SU-DHL-6 (cell line): ENCODE results near the gene DENND1C.

Experiments
- H2AFZ ChIP-seq: fragments of 200-600 bp; sonication (generic); 2 replicates; pipeline ENCODE4 v1.6.1; 2014; ENCODE audit warnings: low read depth, mild to moderate bottlenecking, moderate library complexity, mixed read lengths, antibody characterized with exemption, low read length; ENCODE audit not compliant: severe bottlenecking
- H3F3A ChIP-seq: fragments of 200-600 bp; shearing (Covaris generic); 2 replicates; pipeline ENCODE4 v1.6.0; 2016; ENCODE audit warnings: antibody characterized with exemption, mild to moderate bottlenecking; ENCODE audit not compliant: insufficient read depth
- H3K27ac ChIP-seq: fragments of 200-600 bp; sonication (generic); 2 replicates; pipeline ENCODE4 v1.5.1; 2016; ENCODE audit warnings: low read depth, mild to moderate bottlenecking, low read length, moderate library complexity, mixed read lengths
- H3K27me3 ChIP-seq: fragments of 200-600 bp; sonication (generic), shearing (Covaris generic); 2 replicates; pipeline ENCODE4 v1.6.0; 2014; ENCODE audit warnings: mild to moderate bottlenecking, low read length
- H3K36me3 ChIP-seq: fragments of 200-600 bp; sonication (generic); 2 replicates; pipeline ENCODE4 v1.6.1; 2014; ENCODE audit warnings: mild to moderate bottlenecking, low read length, mixed read lengths
- H3K4me2 ChIP-seq: fragments of 300-600, 200-600 bp; shearing (Covaris generic), sonication (generic); 2 replicates; pipeline ENCODE4 v1.6.0; 2014; ENCODE audit warnings: low read length, low read depth, mild to moderate bottlenecking; ENCODE audit not compliant: poor library complexity, severe bottlenecking
- H3K4me3 ChIP-seq: fragments of 200-600 bp; sonication (generic); 2 replicates; pipeline ENCODE4 v1.5.1; 2014; ENCODE audit warnings: antibody characterized with exemption, low read length, mild to moderate bottlenecking, mixed read lengths; ENCODE audit not compliant: insufficient read depth, poor library complexity, severe bottlenecking
- H3K79me2 ChIP-seq: fragments of 200-600 bp; sonication (generic); 2 replicates; pipeline ENCODE4 v1.6.1; 2014; ENCODE audit warnings: mild to moderate bottlenecking, low read length, moderate library complexity; ENCODE audit not compliant: insufficient read depth
- H3K9ac ChIP-seq: fragments of 200-600 bp; sonication (generic); 2 replicates; pipeline ENCODE4 v1.7.0; 2014; ENCODE audit warnings: mild to moderate bottlenecking, low read length
- H3K9me2 ChIP-seq: fragments of 200-600 bp; sonication (generic); replicated peaks from 2 replicates; pipeline ENCODE4 v1.6.1; 2014; ENCODE audit warnings: low read length; ENCODE audit not compliant: insufficient read depth
- H3K9me3 ChIP-seq: fragments of 200-600 bp; sonication (generic); 2 replicates; pipeline ENCODE4 v1.6.1; 2014; ENCODE audit warnings: low read length, mixed read lengths; ENCODE audit not compliant: insufficient read depth
- H4K20me1 ChIP-seq: fragments of 200-600 bp; sonication (generic); 2 replicates; pipeline ENCODE4 v1.6.1; 2014; ENCODE audit warnings: low read depth, mild to moderate bottlenecking, antibody characterized with exemption, low read length, moderate library complexity, mixed read lengths
- EZH2phosphoT487 ChIP-seq: fragments of 200-600 bp; sonication (generic), shearing (Covaris generic); conservative IDR thresholded peaks from 2 replicates; pipeline ENCODE4 v1.6.1; 2018; ENCODE audit warnings: mild to moderate bottlenecking, antibody characterized with exemption, low read length, moderate library complexity, mixed read lengths
- TF ChIP-seq, protein P1 (sequence below): fragments of 200-600 bp; sonication (generic); IDR thresholded peaks from one replicate; pipeline ENCODE4 v1.5.1; 2017; ENCODE audit warnings: antibody characterized with exemption, mild to moderate bottlenecking, low read length, moderate library complexity; ENCODE audit not compliant: insufficient read depth, poor library complexity, severe bottlenecking

DENND1C gene

DNA sequence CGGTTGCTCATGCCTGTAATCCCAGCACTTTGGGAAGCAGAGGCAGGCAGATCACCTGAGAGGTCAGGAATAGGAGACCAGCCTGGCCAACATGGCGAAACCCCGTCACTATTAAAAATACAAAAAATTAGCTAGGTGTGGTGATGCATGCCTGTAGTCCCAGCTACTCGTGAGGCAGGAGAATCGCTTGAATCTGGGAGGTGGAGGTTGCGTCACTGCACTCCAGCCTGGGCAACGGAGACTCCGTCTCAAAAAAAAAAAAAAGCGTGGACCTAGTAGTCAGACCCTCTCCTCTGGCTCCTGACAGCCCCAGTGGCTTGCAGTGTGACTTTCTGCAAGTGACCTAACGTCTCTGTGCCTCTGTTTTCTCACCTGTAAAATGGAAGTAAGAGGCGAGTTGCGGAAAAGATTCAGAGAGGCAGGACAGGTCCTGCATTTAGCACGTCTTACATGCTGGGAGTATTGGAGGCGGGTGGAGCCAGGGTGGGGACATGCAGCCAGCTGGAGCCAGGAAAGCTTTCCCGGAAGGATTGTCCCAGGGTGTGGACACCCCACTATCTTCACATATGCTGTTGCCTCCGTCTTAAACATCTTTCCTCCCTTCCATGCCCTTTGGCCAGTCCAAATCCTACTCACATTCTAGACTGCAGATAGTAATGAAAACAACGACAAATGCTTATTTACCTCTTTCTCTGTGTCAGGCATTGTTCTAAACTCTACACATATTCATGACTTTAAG lies 17.6 kb upstream of the DENND1C start:
- H3K9me3 ChIP-seq, result no peaks in the 10 kb centered on the region
- no peaks in the 10 kb centered on the region for H3K27me3 ChIP-seq
- H3K79me2 ChIP-seq, result no peaks in the 10 kb centered on the region
- TF ChIP-seq EZH2phosphoT487, result no peak
- TF ChIP-seq, protein P1, sequence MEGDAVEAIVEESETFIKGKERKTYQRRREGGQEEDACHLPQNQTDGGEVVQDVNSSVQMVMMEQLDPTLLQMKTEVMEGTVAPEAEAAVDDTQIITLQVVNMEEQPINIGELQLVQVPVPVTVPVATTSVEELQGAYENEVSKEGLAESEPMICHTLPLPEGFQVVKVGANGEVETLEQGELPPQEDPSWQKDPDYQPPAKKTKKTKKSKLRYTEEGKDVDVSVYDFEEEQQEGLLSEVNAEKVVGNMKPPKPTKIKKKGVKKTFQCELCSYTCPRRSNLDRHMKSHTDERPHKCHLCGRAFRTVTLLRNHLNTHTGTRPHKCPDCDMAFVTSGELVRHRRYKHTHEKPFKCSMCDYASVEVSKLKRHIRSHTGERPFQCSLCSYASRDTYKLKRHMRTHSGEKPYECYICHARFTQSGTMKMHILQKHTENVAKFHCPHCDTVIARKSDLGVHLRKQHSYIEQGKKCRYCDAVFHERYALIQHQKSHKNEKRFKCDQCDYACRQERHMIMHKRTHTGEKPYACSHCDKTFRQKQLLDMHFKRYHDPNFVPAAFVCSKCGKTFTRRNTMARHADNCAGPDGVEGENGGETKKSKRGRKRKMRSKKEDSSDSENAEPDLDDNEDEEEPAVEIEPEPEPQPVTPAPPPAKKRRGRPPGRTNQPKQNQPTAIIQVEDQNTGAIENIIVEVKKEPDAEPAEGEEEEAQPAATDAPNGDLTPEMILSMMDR, result no peak
- no peaks in the 10 kb centered on the region for H3K9me2 ChIP-seq
- H3K36me3 ChIP-seq, result no peaks in the 10 kb centered on the region
- no peak overlapping the region for H2AFZ ChIP-seq
- no peaks in the 10 kb centered on the region for H3F3A ChIP-seq
- no peak overlapping the region for H3K27ac ChIP-seq
- H3K4me3 ChIP-seq, result no peak overlapping the region
- no peak overlapping the region for H3K4me2 ChIP-seq
- no peaks in the 10 kb centered on the region for H4K20me1 ChIP-seq
- H3K9ac ChIP-seq, result no peak overlapping the region

DNA sequence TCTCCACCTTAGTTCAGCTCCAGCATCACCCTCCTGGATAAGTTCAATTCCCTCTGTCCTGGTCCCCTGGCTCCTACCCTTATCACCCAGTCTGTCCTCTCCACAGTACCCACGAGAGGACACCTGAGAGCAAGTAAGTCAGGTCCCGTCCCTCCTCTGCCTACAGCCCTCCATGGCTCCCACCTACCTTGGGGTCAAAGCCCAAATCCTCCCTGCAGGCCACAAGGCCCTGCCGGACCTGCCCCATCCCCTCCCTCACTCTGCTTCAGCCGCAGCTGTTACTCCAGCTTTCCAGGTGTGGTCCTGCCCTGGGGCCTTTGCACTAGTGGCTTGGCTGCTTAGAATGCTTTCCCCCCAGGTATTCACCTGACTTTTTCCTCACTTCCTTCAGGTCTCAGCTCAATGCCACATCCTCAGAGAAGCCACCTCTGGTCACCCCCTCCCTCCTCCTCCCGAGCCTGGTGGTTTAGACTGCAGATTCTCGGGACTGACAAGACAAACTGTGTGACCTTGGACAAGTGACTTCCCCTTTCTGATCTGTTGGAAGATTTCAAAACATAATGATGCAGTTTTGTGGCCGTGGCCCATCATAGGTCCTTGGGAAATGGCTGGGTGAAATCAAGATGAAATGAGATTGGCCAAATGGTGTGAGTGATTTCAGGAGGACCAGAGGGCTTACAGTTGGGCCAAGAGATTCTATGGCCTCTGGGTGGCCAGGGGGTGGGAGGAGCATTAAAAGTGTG lies 16.9 kb upstream of the DENND1C start:
- H3K27me3 ChIP-seq, result no peaks in the 10 kb centered on the region
- no peak overlapping the region for H2AFZ ChIP-seq
- TF ChIP-seq, protein P1, result no peak
- no peak for TF ChIP-seq EZH2phosphoT487
- H3K9me3 ChIP-seq, result no peaks in the 10 kb centered on the region
- H3K36me3 ChIP-seq, result no peaks in the 10 kb centered on the region
- H3F3A ChIP-seq, result no peaks in the 10 kb centered on the region
- no peaks in the 10 kb centered on the region for H4K20me1 ChIP-seq
- H3K9me2 ChIP-seq, result no peaks in the 10 kb centered on the region
- H3K27ac ChIP-seq, result no peak overlapping the region
- H3K4me3 ChIP-seq, result no peak overlapping the region
- no peak overlapping the region for H3K4me2 ChIP-seq
- H3K9ac ChIP-seq, result no peak overlapping the region
- no peaks in the 10 kb centered on the region for H3K79me2 ChIP-seq

DNA sequence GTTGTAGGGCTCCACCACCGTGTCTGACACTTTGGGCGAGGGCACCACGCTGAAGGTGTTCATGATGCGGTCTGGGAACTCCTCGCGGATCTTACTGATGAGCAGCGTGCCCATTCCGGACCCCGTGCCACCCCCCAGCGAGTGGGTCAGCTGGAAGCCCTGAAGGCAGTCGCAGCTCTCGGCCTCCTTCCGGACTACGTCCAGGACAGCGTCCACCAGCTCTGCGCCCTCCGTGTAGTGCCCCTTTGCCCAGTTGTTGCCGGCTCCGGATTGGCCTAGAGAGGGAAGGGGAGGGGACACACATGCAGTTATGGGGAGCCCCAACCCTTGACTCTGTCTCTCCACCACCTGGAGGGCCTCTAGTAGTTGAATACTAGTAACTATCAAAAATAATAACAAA lies 14.4 kb upstream of the DENND1C start:
- H3F3A ChIP-seq, result no peaks in the 10 kb centered on the region
- H3K4me2 ChIP-seq, result no peak overlapping the region
- H2AFZ ChIP-seq, result no peak overlapping the region
- H3K9me3 ChIP-seq, result no peaks in the 10 kb centered on the region
- no peaks in the 10 kb centered on the region for H3K9me2 ChIP-seq
- no peaks in the 10 kb centered on the region for H4K20me1 ChIP-seq
- H3K27me3 ChIP-seq, result no peaks in the 10 kb centered on the region
- H3K4me3 ChIP-seq, result no peak overlapping the region
- TF ChIP-seq, protein P1, result no peak
- no peak for TF ChIP-seq EZH2phosphoT487
- H3K79me2 ChIP-seq, result no peaks in the 10 kb centered on the region
- no peak overlapping the region for H3K9ac ChIP-seq
- H3K27ac ChIP-seq, result no peak overlapping the region
- no peaks in the 10 kb centered on the region for H3K36me3 ChIP-seq
